GM18519 (cell line): Measurements from ENCODE around the gene BIN1.

ENCODE experiments used
- ATAC-seq: cut with Tn5 transposase; IDR thresholded peaks from one replicate; pipeline ENCODE4 v1.9.1; 2021; ENCODE audit warnings: mild to moderate bottlenecking, moderate library complexity; ENCODE audit not compliant: unreplicated experiment, low FRiP score

The BIN1 gene, protein sequence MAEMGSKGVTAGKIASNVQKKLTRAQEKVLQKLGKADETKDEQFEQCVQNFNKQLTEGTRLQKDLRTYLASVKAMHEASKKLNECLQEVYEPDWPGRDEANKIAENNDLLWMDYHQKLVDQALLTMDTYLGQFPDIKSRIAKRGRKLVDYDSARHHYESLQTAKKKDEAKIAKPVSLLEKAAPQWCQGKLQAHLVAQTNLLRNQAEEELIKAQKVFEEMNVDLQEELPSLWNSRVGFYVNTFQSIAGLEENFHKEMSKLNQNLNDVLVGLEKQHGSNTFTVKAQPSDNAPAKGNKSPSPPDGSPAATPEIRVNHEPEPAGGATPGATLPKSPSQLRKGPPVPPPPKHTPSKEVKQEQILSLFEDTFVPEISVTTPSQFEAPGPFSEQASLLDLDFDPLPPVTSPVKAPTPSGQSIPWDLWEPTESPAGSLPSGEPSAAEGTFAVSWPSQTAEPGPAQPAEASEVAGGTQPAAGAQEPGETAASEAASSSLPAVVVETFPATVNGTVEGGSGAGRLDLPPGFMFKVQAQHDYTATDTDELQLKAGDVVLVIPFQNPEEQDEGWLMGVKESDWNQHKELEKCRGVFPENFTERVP

DNA sequence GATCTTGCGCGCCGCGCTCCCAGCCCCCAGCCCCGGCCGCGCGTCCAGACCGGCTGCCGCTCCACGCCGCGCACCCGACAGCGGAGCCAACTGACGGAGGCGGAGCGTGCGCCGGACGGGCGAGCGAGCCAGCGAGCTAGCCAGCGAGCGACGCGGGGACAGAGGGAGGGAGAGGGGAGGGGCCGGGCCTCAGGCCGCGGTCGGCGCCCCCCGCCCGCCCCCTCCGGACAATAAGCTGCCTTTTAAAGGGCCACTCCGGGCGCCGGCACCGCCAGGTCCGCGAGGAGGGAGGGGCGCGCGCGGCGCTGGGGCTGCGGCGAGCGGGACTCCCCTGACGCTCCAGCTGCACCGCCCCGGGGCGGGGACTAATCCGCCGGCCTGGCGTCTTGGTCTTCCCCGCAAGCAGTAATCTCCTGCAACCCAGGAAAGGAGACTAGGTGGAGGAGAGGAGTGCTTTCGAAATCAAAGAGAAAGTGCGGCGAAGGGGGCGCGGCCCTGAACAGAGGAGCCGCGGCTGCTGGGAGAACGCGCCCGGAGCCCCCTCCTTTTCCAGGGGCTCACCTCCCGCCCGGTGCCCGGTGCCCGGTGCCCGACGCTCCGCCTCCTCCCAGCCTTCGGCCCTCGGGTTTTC is at the start of gene BIN1:
Gene BIN1 (minus strand): TSS at position 164 of the 631 bp plus-strand sequence. CDS start 211 bp downstream, outside the sequence.
- peak; percentile 82 for ATAC-seq

DNA sequence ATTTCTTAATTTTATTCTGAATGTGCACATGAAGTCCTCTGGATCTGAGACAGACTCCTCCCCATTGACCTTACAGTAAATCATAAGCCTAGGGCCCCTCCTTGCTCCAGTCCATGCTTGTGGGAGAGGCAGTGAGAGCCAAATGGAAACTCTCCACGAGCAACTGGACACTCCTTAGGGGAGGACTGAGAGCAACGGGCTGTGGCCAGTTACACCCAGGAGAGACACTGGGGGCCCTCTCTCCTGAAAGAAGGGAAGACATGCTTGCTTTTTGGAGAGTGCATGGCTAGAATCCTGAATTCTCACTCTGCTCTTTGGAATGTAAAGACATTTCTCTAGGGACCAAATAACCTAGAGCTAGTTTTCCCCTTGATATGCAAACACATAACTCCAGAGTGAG is 49.0 kb upstream of the BIN1 start:
- no peak for ATAC-seq

DNA sequence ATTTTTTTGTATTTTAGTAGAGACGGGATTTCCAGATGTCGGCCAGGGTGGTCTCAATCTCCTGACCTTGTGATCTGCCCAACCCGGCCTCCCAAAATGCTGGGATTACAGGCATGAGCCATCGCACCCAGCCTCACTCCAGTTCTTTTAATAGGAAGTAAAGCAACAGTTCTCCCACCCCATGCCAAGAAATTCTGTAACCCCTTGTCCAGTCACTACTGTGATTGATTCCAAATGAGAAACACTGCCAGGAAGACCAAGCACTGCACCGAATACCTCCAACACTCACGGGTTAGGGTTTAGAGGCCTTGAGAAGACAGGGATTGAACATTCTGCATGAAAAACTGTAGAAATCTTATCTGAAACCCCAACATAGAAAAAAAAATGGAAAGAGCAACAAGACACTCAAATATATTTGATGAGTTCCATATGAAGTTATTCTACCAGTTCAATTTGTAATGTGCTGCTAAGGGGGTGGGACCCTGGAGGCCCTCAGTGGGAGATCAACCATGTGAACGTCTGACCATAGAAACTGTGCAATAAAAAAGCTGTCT is 48.2 kb upstream of the BIN1 start:
- ATAC-seq, result no peak

DNA sequence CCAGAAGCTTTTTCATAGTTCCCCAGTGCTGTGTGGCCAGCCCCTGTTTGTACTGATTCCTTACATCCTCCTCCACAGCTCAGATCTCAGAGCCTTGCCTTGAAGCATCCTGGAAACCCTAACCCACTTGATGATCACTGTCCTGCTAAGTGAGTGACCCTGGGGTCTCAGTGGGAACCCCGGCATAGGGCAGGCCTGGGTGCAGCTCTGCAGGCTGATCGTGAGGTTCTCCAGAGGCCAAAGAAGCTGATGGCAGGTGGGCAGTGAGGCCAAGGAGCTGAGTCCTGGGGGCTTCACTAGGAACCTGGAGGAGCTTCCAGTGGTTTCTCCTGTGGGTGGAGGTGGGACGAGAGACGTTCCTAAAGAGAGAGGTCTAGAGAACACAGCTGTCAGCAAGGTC is 47.4 kb upstream of the BIN1 start:
- no peak for ATAC-seq

DNA sequence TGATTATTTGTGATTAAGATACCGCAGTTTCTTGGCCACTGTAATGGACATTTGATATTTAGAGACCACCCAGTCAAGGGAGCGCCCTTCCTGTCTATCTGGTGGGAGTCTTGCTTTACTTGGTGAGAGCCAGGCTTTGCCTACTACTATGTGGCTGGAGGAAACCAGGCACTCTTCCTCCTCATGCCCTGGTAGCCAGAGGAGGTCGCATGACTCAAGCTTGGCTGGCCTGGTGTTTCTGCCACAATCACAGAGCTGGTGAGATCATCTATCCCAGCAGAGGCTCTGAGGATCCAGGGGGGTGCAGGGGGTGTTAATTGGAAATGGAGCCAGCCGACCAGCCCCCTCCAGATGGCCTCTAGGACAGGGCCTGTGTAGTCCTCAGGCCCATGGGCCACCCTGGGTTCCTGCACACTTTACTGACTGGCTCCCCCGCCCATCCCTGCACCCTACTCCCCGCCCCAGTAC is 46.8 kb upstream of the BIN1 start:
- ATAC-seq, result no peak

DNA sequence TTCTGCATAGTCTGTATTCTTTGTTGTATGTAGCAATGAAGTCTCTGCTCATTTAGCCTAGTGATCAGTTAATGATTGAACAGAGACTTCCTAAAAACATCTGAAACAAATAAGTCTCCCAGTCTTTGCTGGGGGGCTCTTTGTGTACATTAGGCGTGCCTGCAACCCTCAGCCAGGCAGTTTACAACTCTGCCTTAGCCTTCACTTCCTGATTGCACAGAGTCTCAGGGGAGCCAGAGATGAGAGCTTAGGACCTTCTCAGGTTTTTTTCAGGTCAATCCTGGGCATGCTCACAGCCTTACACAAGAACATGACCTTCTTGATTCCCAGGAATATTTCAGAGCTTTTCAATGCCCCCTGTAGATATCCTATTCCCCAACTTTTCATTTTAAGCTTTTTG is 44.0 kb upstream of the BIN1 start:
- ATAC-seq, result no peak

DNA sequence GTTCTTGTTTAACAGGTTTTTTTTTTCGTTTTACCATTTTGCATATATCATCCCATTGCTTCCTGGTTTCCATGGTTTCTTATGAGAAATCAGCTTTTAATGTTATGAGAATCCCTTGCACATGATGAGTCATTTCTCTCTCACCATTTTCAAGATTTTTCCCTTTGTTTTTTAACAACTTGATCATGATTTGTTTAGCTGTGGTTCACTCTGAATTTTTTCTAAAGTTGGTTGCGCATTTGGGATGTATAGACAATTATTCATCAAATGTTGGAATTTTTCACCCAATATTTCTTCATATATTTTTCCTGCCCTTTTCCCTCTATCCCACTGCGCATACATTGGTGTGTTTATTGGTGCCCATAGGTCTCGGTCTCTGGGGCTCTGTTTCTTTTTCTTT is 42.4 kb upstream of the BIN1 start:
- no peak for ATAC-seq

DNA sequence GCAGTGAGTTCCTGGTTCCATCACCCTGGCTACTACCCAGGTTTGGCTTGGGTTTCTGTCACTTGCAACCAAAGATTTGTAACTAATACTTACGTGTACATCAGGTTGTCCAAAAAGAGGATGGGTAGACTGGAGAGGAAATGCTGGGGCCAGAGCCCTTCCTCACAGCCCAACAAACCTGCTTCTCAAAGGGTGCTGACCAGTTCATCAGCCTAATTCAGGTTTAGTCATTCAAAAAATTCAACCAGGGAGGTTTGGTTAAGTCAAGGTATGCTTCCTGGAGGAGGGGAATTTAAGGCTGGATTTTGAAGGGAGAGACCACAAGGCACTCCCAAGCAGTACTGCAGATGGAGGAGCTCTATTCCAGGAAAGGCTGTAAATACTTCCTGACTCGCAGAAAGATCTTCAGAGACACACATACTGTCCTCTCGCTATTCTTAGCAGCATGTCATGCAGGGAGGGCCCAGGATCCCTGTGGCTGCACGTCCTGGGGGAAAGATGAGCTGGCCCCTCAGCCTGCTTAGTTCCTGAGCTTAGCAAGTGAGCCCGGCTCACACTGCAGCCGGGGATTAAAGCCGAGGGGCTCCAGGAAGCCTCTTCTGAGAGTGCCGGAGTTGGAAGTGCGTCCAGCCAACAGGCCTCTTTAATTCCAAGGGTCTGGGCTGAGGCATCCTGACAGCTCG is 40.0 kb upstream of the BIN1 start:
- ATAC-seq, result no peak

DNA sequence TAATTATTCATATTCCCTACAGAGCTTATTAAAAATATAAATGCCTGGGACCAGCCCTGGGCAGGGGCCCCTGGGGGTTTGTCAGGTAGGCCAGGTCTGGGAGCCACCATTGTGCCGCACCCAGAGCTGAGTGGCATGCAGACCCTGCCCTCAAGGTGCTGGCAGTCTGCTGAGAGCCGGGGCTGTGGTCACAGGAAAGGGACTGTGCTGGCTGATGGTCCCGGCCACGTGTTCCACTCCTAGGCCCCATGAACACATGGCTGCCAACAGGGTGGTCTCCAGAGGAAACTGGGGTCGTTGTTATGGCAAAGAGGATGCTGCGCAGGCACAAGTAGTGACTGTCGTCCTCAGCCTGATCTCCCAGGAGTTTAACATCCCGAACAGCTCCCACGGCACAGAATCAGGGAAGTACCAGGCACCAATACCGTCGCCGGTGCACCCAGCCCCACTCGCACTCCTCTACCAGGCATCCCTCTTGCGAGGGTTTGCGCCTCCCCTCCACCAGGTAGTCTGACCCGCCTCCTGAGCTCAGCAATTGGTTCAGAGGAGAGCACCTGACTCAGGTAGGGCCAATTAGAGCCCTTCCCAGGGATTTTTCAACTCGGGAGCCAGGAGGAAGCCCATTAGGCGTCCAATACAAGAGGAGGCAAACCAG is 39.2 kb upstream of the BIN1 start:
- ATAC-seq, result no peak

DNA sequence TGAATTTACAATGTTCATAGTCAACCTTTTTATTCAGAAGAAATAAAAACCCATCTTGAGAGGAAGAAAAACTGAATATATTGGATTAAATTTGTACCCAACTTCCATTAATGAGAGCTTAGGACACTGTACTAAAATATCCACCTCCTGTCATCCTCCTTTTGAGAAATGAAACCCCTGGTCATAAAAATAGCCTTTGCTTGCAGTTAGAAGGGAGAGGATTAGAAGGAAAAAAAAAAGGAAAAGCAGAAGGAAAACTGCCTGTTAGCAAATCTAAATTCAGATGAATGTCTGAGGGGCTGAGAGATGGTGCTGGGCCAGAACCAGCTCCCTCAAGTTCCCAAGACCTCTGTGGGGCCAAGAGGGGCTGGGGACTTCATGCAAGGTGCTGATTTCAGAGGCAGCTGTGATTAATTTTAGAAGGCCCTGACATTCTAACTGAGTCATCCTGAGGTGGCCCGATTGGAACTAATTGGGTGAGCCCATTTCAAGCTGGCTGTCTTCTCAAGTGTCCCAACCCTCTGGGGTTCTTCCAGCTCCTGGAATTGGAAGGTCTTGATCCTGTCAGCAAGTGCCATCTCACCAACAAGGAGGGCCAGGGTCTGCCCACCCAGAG is 38.4 kb upstream of the BIN1 start:
- no peak for ATAC-seq

DNA sequence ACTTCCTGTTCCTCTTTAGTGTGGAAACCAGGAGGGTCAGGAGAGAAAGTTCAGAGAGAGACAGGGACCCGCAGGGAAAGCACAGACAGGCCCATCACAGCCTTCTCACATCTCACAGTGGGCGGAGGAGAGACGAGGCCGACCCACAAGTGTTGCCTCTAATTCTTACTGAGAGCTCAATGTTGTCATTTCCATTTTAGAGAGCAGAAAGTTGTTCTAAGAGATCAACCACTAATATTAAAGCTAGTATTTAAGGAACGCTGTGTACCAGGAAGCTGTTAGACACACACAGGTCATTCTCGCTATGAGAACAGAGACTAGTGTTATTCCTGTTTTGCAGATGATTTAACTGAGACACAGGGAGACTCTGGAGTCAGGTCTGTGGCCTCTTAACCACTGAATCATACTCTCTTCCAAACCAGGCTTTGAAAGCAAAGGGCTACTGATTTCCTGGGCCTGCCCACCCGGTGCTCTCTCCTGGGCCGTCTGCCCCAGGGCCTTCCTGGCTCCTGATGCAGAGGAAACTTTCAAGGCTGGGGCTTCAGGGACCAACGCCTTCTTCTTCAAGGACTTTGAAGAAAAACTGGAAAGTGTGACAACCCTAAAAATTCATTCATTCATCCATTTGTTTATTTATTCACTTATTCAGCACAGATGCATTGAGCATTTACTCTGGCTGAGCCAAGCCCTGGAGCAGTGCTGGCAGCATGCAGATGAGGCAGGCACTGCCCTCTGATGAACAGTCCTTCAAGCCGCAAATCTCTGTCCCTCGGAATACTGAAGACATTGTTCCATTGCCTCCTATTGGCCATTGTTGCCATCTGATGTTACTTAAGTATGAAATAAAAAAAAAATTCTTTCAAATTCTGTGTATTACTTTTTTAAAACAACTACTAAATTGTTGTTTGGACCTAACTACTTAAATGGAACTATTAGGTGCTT is 37.2 kb upstream of the BIN1 start:
- ATAC-seq, result no peak

DNA sequence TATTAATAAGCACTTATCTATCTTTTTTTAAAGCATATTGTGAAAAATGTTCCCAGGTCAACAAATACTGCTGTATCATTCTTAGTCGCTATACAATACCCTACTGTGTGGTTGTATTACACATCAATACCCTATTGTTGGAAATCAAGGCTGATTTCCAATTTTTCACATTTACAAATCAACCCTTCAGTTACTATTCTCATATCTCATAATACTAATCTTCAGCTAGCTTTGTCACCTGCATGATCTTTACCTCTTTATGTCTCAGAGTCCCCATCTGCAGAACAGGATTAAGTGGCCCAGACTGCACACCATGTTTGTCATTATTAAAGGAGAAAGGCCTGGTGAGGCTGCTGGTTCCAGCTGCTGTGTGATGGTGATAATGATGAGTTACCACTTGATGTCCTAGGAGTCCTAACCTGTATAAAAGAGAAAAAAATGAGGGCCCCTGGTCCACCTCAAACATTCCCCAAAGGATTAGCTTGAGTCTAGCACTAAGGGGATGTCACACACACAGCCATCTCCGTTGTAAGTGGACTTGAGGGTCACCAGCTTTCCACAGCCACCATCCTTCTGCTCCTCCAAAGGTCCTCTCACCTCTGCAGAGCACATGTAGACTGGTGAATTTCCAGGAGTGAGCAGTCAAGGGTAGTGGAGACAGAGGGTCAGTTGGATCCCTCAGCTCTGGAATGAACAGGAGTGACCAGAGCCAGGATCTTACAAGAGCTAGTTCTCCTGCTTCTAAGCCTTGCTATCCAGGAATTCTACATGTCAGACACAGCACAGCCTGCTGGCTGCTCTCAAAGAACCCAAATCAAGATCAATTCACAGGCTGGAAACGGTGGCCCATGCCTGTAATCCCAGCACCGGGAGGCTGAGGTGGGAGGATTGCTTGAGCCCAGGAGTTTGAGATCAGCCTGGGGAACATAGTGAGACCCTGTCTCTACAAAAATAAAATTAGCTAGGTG is 36.0 kb upstream of the BIN1 start:
- no peak for ATAC-seq

DNA sequence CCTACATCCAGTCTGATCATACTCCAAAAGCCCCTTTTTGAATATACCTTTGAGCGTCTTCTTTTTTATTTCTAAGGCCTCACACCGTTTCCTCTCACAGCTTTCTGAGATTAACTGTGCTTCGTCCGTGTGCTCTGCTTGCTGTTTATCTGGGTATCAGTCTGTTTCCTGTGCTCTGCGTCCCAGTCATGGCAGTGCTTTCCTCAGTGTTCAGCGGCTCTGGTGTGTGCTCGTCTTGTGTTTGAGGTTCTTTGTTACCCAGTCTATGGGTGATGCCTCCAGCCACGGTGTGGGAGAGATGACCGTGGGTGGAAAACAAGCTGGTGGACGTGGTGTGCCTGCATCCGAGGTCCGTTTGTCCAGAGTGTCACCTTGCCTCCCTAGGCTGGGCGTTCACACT is 33.6 kb upstream of the BIN1 start:
- no peak for ATAC-seq

DNA sequence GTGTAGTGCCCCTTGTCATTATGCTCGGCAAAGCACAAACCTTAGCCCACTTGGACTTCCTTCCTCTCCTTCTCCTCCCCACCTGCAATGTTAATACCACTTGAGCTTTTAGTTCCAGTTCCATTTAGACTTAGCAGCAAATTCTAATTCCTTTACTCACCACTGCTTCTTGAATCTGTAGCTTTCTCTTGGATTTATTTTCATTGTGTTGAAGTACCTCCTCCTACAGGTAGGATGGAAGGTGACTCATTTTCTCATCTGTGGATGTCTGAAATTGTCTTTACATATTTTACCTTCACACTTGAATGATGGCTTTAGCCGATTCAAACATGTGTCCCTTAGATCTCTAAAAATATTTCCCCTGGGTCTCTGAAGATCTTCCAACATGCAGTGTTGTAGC is 32.8 kb upstream of the BIN1 start:
- no peak for ATAC-seq

DNA sequence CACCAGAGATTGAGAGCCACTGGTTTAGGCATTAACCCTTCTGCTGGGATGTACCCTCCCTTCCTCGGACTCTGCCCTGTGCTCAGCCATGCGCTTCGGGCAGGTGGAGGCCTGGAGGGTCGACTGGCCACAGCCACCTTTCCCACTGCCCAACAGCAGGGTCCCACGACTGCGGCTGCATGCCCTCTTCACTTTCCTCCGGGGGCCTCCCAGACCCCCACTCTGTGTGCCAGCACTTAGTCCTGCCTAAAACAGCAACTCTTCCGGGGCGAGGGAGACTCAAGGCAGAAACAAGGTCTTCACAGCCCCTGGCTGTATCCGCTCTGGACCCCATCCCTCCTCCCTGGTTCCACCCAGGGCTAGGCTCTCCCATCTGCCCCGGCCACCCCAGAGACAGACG is 31.3 kb upstream of the BIN1 start:
- ATAC-seq, result no peak

DNA sequence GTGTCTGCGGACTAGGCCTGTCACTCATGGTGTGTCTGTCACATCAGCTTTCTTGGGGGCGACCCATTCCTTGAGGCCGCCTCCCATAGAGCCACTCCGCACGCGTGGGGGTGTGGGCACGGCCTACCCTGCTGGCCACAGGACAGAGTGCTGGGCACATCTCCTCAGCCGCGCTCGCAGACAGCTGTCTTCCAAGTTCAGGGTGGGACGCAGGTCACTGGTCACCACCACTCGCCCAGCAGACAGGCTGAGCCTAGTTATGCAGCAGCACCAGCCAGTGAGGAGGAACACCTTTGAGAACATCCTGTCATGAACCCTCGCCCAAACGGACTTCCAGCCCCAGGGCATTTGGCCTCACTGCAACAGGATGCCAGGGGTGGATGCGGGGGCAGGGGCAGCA is 30.8 kb upstream of the BIN1 start:
- no peak for ATAC-seq

DNA sequence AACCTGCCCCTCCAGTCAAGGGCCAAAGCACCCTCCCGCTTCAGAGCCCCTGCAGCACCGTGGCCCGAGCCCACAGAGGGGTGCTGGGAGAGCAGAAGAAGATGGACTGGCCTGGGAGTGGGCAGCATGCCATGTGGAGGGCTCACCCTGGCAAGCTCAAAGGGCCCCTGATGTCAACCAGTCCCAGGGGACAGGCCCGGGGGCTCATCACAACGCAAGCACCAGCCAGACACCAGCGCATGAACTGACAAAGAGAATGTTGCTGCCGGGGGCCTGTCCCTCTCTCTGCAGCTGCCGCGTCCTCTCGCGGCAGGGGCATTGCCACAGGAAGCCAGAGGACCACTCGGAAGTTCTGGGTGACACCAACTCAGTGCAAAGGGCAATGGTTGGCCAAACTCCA is 30.3 kb upstream of the BIN1 start:
- ATAC-seq, result no peak
